GM21529 (cell line): Measurements from ENCODE around the gene PPP2R5A.
"Not testable (repeated sequence)": the region's sequence is repeated elsewhere in the genome, so short reads cannot be mapped to it uniquely, and the experiment has no call there.

ENCODE experiments used
- ATAC-seq: cut with Tn5 transposase; IDR thresholded peaks from one replicate; pipeline ENCODE4 v1.9.1; 2021; ENCODE audit not compliant: unreplicated experiment

Gene PPP2R5A

DNA sequence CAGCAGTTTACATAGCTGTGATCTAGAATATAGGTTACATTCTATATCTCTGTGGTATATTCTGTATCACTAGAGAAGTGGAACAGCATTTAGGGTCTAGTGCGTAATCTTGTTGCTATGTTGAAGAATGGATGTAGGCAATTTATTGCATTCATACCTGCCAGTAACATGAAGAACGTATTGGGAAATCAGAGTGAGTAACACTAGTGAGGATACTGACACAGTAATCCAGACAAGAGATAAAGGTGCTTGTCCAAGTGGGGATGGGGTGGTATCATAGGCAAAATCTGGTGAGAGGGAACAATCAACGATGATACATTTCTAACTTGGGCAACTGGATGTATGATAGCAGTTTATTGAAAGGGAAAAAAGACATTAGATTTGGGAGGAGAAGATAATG, 9.8 kb downstream of the PPP2R5A start:
- ATAC-seq = no peak

DNA sequence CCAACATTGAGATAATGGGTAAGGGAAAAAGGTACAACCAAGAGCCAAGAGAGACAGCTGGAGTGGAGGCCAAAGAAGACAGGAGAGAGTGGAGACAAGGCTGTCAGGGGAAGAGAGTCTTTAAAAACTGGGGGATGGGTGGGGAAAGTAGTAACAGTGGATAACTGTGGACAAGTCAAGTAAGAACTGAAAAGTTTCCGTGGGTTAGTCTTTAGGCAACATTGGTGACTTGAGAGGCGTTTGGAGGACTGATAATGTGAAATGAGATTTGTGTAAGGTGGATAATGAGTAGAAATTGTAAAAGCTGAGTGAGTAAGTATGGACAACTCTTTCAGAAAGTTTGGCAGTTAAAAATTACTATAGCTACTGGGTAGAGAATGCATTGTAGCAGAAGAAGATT, 10.4 kb downstream of the PPP2R5A start:
- ATAC-seq = no peak

DNA sequence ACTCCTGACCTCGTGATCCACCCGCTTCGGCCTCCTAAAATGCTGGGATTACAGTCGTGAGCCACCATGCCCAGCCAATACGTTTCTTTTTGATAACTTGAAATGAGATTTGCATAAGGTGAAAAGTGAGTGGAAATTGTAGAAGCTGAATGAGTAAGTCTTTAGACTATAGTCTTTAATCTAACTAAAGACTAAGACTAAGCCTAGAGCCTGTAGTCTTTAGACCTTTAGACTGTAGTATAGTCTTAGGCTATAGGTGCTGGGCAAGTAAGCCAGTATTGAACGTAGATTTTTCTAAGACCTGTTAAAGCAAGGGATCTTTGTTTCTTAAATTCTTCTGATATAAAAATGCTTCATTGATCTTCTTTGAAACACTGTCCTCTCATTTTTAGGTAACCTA, 12.1 kb downstream of the PPP2R5A start:
- ATAC-seq = no peak

DNA sequence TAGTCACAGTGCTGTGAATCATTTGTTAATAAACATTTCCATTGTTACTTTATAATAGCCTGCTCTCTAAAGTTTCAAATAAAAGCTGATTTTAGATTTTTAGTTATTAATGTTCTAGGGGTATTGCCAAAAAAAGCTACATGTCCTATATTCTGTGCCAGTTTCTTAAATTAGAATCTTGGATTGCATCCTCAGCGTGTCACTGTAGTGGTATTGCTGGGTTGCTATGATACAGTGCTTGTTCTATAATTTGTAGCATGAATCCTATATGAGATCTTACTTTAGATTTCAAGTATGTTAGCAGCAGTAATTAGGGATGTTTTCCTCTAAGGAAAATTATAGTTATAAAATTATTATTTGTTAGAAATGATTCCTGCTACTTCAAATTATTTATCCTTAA, 16.4 kb downstream of the PPP2R5A start:
- ATAC-seq = no peak

DNA sequence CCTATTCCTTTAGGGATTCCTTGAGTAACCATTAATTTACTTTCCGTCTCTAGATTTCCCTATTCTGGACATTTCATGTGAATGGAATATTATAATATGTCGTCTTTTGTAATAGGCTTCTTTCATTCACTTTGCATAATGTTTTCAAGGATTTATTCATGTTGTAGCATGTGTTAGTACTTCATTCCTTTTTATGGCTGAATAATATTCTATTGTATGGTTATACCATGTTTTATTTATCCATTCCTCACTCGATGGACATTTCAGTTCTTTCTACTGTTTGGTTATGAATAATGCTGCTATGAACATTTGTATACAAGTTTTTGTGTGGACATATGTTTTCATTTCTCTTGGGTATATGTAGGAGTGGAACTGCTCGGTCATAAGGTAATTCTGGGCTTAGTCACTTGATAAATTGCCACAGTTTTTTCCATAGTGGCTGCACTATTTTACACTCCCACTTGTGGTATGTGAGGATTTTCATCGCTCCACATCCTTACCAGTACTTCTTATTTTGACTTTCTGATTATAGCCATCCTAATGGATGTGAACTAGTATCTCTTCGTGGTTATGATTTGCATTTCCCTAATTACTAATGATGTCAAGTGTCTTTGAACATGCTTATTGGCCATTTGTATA, 17.7 kb downstream of the PPP2R5A start:
- no peak for ATAC-seq

DNA sequence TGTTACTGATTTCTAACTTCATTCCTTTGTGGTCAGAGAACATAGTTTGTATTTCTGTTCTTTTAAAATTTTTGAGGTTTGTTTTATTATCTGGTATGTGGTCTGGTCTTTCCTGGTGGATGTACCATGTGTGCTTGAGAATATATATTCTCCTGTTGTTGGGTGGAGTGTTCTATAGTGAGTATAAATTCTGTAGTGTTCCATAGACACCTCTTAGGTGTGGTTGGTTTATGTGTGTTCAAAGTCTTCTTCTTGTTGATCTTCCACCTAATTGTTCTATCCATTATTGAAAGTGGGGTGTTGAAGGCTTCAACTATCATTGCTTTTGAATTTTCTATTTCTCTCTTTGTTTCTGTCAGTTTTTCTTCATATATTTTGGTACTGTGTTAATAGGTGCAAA, 20.1 kb downstream of the PPP2R5A start:
- no peak for ATAC-seq

DNA sequence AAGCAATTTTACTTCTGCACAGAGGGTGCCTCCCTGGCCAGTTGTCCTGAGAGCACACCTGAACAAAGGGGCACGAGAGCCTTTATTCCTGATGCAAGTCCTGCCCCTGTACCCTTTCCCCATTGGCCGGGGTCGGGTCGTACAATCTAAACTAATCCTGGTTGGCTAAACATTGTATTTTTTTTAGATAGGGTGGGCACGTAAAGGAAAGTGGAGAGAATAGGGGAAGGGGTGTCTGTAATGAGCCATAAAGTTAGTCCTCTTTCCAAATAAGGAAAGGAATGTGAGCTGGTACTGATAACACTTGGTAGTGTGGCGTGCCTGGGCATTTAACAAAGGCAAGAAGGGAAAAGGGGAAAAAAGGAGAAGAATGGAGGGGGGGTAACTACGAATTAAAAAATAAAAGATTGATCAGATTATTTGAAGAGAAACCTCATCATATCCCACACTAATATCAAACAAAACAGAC, 20.8 kb downstream of the PPP2R5A start:
- ATAC-seq = not testable (repeated sequence)

DNA sequence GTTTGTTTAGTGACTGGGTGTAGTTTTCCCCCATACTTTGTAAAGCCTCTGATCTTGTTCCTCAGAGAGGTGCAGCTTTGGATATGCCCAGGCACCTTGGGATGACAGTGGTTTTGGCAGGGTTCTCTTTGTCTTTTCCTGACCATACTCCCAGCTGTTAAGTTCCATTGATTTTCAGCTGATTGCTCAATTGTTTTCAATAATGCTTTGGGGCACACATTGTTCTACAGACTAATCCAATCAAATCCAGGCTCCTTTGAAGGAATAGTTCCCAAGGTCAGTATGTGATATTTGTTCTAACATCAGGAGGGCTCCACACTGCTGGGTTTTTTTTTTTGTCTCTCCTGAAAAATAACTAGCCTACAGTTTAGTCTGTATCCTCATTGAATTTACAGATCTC, 24.8 kb downstream of the PPP2R5A start:
- no peak for ATAC-seq

DNA sequence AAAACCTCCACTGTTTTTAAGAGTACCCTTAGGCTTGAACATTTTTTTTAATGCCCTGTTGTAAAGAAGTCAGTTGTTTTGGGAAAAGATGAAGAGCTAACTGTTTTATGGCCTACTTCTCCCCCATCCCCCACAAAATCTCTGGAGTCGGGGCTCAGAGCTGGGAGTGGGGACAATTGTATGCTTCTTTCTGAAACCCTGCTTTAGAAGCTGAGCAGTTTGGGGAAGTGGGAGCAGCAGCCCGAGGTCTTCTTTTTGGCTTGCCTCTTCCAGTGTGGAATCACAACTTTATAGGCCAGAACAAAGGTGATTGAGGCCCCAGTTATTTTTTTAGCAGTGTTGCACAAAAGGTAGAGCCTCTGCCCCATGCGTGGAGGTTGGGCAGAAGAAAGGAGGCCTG, 25.2 kb downstream of the PPP2R5A start:
- ATAC-seq = no peak

DNA sequence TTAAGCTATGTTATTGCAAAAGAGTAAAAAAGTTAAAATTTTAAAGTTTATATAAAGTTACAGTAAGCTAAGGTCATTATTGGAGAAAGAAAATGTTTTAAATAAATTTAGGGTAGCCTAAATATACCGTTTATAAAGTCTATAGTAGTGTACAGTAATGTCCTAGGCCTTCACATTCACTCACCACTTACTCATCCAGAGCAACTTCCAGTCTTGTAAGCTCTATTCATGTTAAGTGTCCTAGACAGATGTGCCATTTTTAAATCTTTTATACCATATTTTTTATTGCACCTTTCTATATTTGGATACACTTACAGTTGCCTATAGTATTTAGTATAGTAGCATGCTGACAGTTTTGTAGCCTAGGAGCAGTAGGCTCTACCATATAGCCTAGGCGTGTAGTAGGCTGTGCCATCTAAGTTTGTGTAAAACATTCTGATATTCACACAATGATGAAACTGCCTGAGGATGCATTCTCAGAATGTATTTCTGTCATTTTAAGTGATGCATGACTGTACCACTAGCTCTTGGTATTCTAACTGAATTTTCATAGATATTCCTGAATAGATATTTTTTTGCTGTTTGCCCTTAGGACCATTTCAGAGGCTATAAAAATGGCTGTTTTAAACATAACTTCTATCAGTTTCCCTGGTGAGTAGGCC, 26.8 kb downstream of the PPP2R5A start:
- ATAC-seq = no peak

DNA sequence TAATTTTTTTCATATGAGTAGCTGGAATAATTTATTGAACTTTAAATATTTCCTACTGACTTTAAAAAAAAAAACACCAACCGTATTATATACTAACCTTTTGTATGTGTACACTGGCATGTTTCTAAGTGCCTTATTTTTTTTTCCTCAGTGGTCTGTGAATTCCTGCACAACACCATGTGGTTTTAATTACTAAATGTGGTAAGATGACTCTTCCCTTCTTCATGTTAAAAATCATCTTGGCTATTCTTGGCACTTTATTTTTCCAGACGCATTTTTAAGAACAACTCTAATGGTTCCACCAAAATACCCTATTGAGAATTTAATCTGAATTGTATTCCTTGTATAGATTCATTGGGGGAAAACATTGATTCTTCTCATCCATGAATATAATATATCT, 28.4 kb downstream of the PPP2R5A start:
- no peak for ATAC-seq

DNA sequence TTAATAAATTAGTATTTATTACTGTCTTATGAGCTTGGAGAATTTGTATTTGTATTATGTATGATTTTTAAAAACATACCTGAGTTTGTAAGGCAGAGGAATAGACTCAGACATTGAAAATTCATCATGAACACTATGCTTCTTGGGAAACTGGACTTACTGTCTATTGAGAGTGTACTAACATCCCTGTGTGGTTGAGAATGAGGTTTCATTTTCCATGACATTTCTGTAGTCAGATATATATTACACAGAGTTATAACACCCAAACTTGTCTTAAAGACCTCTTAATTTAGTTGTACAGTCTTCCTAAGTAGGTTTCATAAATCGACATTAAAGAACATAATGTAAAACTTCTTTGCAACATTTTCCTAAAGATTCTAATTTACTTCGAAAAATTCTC, 30.0 kb downstream of the PPP2R5A start:
- ATAC-seq = no peak

DNA sequence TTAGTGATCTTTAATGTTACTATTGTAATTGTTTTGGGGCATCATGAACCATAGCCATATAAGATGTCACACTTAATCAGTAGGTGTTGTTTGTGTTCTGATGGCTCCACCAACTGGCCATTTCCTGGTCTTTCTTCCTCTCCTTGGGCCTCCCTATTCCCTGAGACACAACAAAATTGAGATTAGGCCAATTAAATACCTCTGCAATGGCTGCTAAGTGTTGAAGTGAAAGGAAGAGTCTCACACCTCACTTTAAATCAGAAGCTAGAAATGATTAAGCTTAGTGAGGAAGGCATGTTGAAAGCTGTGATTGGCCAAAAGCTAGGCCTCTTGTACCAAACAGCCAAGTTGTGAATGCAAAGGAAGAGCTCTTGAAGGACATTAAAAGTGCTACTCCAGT, 30.7 kb downstream of the PPP2R5A start:
- ATAC-seq = no peak

DNA sequence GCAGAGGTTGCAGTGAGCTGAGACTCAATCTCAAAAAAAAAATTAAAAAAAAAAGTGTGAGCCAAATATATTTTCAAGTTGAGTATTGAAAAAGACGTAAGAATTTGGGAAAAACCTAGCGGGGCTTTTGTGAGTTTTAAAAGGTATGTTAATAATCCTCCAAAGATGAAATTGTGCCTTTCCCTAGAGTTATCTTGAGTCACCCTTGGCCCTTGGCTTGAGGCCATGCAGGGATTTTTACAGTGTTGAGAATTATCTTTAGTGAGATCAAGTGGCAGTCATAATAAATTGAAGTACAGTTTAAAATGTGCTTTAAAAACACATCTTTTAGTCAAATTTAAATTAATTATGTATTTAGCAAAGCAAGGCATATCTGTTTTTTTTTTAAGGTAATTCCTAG, 32.7 kb downstream of the PPP2R5A start:
- no peak for ATAC-seq

DNA sequence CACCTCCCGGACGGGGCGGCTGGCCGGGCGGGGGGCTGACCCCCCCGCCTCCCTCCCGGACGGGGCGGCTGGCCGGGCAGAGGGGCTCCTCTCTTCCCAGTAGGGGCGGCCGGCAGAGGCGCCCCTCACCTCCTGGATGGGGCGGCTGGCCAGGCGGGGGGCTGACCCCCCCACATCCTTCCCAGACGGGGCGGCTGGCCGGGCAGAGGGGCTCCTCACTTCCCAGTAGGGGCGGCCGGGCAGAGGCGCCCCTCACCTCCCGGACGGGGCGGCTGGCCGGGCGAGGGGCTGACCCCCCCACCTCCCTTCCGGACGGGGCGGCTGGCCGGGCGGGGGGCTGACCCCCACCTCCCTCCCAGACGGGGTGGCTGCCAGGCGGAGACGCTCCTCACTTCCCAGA, 35.8 kb downstream of the PPP2R5A start:
- not testable (repeated sequence) for ATAC-seq

DNA sequence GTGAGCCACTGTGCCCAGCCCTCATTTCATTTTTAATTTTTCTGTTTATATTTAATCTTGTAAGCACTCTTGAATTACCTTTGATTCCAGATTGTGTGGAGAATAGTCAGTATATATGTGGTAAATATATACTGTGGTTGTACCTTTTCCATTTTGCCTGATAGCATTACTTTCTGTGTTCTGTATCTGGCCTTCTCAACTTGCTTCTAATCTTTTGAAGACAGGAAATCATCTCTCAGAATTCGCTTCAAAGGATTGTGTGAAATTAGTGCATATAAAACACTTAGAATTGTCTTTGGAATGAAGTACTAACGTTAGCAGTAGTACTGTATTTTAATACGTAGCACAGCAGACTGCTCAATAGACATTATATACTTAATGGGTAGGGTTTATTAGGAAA, 37.9 kb downstream of the PPP2R5A start:
- ATAC-seq = no peak

DNA sequence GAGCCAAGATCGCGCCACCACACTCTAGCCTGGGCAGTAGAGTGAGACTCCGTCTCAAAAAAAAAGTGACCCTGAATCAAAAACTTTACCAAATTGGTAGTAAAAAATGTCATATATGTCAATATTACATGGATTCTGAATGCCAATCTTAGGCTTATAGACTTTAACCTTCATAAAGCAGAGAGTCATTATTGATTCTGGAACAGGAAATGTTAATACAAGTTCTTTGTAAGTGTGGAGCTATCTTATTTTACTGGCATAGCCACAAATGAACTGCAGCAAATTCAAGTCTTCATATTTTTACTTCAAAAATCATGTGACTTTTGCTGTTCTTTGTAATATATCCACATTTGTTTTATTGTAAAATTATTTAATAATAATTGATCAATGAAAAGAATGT, 41.3 kb downstream of the PPP2R5A start:
- no peak for ATAC-seq

DNA sequence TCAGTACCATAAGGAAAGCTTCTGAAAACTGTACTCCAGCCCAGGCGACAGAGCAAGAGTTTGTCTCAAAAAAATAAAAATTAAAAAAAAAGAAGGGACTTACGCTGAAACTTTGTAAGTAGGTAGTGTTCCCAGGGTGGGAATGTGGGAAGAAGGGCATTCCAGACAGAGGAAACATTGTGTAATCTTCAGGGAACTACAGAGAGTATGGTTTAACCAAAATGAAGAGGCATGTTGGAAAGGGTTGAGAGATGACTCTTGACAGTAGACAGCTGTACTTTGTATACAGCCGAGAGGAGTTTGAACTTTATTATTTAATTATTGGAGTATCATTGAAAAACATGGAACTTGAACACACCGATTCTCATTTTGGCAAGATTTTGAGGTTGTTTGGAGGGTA, 43.0 kb downstream of the PPP2R5A start:
- ATAC-seq = no peak

DNA sequence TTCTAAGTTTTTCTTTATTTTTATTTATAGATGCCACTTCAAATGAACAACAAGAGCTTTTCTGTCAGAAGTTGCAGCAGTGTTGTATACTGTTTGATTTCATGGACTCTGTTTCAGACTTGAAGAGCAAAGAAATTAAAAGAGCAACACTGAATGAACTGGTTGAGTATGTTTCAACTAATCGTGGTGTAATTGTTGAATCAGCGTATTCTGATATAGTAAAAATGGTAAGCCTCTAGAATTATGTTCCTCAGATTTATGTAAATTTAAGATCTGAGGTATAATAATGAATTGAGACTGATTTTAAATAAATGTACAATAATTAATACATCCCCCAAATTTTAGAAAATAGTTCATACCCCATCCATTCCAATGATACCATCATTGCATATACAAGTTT, 43.9 kb downstream of the PPP2R5A start:
- ATAC-seq = no peak

DNA sequence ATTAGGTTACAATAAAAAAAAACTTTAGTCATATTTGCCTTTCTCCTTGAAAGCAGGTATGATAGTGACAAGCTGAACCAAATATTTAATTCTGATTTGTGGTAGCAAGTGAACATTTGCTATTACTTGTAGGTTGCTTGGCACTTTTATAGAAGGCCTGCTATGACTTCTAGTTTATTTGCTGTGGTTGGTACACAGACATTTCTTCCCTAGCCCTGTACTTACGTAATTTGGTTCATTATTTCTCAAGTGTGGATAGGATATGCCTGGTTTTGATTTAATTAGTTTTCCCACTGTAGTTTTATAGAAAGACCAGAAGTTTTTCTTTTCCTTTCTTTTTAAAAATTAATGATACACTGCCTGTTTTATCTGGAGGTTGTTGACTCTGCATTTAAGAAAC, 55.9 kb downstream of the PPP2R5A start:
- ATAC-seq = no peak

DNA sequence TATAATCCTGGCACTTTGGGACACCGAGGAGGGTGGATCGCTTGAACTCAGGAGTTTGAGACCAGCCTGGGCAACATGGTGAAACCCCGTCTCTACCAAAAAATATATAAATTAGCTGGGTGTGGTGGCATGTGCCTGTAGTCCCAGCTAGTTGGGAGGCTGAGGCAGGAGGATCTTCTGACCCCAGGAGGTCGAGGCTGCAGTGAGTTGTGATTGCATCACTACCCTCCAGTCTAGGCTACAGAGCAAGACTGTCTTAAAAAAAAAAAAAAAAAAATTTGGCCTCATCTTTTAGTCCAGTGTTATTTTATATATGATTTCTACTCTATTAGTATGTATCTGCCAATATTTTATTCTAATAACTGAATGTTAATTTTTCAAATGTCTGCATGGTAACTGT, 59.7 kb downstream of the PPP2R5A start:
- no peak for ATAC-seq

DNA sequence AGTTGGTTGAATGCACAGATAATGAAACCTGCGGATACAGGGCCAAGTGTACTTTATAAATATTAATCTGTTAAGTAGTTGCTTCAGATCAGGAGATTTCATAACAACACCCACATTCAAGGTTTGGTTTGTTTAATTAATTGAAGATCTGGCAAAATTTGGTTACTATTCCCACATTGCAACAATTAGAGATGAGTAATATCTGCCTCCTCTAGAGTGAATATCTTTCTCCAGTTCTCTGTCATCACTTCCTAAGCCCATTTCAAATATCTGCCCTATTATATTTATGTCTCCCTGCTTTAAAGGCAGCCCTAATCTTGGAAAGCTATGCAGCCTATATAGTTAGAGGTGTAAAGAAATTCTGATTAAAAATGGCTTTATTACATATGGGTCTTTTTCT, 61.4 kb downstream of the PPP2R5A start:
- ATAC-seq = no peak
